Measurements from ENCODE around the gene ACOT9.

Gene ACOT9, protein sequence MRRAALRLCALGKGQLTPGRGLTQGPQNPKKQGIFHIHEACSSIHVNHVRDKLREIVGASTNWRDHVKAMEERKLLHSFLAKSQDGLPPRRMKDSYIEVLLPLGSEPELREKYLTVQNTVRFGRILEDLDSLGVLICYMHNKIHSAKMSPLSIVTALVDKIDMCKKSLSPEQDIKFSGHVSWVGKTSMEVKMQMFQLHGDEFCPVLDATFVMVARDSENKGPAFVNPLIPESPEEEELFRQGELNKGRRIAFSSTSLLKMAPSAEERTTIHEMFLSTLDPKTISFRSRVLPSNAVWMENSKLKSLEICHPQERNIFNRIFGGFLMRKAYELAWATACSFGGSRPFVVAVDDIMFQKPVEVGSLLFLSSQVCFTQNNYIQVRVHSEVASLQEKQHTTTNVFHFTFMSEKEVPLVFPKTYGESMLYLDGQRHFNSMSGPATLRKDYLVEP

GRCh38 chrX:23742697-23743622 lies at the start of gene ACOT9:
ACOT9 (minus strand) TSS chrX:23743276; CDS start chrX:23743144, 132 bp downstream.
- Histone ChIP-seq H3K27me3 (ENCODE audit: control insufficient read depth in 2 of 2, insufficient read depth in 2 of 2, low read length in 2 of 2) (no peaks in the 10 kb centered on the region), H3K9me3 (ENCODE audit: control insufficient read depth in 2 of 2, low read length in 2 of 2) (no peaks in the 10 kb centered on the region), H3K27ac (ENCODE audit: low read depth in 2 of 2, low read length in 2 of 2) (peak within 1 kb of the TSS; percentile 87 to 88), H3K4me1 (ENCODE audit: control insufficient read depth in 2 of 2, insufficient read depth in 2 of 2, low read length in 2 of 2) (peaks cover 0 to 5% of the 10 kb centered on the region in 2 donors), H3K9ac (ENCODE audit: low read depth in 1 of 2, low read length in 2 of 2) (peak within 1 kb of the TSS; percentile 65 to 81), H3K36me3 (ENCODE audit: control insufficient read depth in 2 of 2, insufficient read depth in 2 of 2, low read length in 2 of 2) (no peaks in the 10 kb centered on the region), H3K4me3 (ENCODE audit: low read length in 2 of 2) (peak within 1 kb of the TSS; percentile 67 to 76)

- H3K27ac ChIP-seq (ENCODE audit: low read depth in 2 of 2, low read length in 2 of 2) = no peak overlapping the region
- H3K9me3 ChIP-seq (ENCODE audit: control insufficient read depth in 2 of 2, low read length in 2 of 2) = no peaks in the 10 kb centered on the region
- H3K9ac ChIP-seq (ENCODE audit: low read depth in 1 of 2, low read length in 2 of 2) = no peak overlapping the region
- no peak overlapping the region for H3K4me3 ChIP-seq (ENCODE audit: low read length in 2 of 2)
- H3K36me3 ChIP-seq (ENCODE audit: control insufficient read depth in 2 of 2, insufficient read depth in 2 of 2, low read length in 2 of 2) = peaks cover 0 to 11% of the 10 kb centered on the region in 2 donors
- peaks cover 2 to 9% of the 10 kb centered on the region in 2 donors for H3K4me1 ChIP-seq (ENCODE audit: control insufficient read depth in 2 of 2, insufficient read depth in 2 of 2, low read length in 2 of 2)
- H3K27me3 ChIP-seq (ENCODE audit: control insufficient read depth in 2 of 2, insufficient read depth in 2 of 2, low read length in 2 of 2) = peaks cover 0 to 3% of the 10 kb centered on the region in 2 donors
These were observed 47.0 kb upstream of the ACOT9 start for GRCh38 chrX:23790155-23790497.

DNA sequence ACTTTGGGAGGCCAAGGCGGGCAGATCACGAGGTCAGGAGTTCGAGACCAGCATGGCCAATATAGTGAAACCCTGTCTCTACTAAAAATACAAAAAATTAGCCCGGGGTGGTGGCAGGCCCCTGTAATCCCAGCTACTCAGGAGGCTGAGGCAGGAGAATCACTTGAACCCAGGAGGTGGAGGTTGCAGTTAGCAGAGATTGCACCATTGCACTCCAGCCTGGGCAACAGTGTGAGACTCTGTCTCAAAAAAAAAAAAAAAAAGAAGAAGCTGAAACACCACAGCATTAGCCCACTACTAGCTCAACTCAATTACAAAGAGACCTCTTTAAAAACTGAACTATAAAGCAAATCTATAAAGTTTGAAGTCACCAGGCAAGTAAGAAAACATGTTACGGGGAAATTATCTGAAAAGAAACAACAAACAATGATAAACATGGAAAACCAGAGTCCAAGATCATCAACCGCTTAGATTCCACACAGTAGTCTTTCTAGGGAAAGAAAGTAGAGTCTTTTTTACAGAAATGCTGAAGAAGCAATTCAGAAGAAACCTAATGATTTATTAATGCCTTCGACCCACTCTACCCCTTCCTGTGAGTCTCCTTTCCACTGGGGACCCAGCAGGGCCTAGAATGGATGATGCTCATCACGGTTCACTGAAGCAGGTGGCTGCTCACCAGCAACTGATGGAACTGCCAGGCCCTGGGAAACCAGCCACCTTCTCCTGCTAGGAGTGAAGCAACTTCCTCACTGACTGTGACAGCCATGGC lies 46.5 kb upstream of the ACOT9 start:
- Histone ChIP-seq H3K9me3 (ENCODE audit: control insufficient read depth in 2 of 2, low read length in 2 of 2) (no peaks in the 10 kb centered on the region), H3K36me3 (ENCODE audit: control insufficient read depth in 2 of 2, insufficient read depth in 2 of 2, low read length in 2 of 2) (peaks cover 0 to 12% of the 10 kb centered on the region in 2 donors), H3K4me1 (ENCODE audit: control insufficient read depth in 2 of 2, insufficient read depth in 2 of 2, low read length in 2 of 2) (peaks cover 2 to 9% of the 10 kb centered on the region in 2 donors), H3K9ac (ENCODE audit: low read depth in 1 of 2, low read length in 2 of 2) (no peak overlapping the region), H3K27ac (ENCODE audit: low read depth in 2 of 2, low read length in 2 of 2) (no peak overlapping the region), H3K27me3 (ENCODE audit: control insufficient read depth in 2 of 2, insufficient read depth in 2 of 2, low read length in 2 of 2) (peaks cover 0 to 3% of the 10 kb centered on the region in 2 donors), H3K4me3 (ENCODE audit: low read length in 2 of 2) (no peak overlapping the region)

DNA sequence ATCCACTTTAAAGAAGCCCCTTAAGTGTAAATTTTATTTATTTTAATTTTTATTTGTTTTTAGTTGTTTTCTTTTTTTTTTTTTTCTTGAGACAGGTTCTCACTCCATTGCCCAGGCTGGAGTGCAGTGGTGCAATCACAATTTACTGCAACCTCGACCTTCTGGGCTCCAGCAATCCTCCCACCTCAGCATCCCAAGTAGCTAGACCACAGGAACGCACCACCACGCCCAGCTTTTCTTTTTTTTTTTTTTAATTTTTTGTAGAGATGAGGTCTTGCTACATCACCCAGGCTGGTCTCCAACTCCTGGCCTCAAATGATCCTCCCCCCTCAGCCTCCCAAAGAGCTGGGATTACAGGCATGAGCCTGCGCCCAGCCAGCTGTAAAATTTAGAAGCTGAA lies 45.9 kb upstream of the ACOT9 start:
- no peak overlapping the region for H3K9ac ChIP-seq (ENCODE audit: low read depth in 1 of 2, low read length in 2 of 2)
- H3K27ac ChIP-seq (ENCODE audit: low read depth in 2 of 2, low read length in 2 of 2) = no peak overlapping the region
- H3K4me1 ChIP-seq (ENCODE audit: control insufficient read depth in 2 of 2, insufficient read depth in 2 of 2, low read length in 2 of 2) = peaks cover 2 to 9% of the 10 kb centered on the region in 2 donors
- H3K4me3 ChIP-seq (ENCODE audit: low read length in 2 of 2) = no peak overlapping the region
- H3K36me3 ChIP-seq (ENCODE audit: control insufficient read depth in 2 of 2, insufficient read depth in 2 of 2, low read length in 2 of 2) = peaks cover 0 to 12% of the 10 kb centered on the region in 2 donors
- H3K9me3 ChIP-seq (ENCODE audit: control insufficient read depth in 2 of 2, low read length in 2 of 2) = no peaks in the 10 kb centered on the region
- H3K27me3 ChIP-seq (ENCODE audit: control insufficient read depth in 2 of 2, insufficient read depth in 2 of 2, low read length in 2 of 2) = peaks cover 0 to 3% of the 10 kb centered on the region in 2 donors

DNA sequence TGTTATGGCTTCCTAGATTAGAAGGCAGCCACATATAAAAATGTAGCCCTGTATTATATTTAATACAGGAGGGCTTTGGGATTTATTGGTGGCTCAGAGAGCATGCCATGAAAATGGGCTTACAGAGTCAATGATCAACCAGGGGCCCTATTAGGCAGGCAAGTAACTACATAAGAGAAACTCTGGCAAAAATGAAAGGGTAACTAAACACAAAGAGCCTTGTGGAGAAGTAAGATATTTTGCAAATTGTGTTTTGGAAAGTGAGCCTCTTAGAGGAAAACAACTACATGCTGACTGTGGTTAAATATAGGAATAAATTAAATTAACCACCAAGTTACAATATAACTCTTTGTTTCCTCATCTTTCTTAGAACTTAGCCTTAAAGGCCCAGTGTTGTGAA lies 45.4 kb upstream of the ACOT9 start:
- H3K36me3 ChIP-seq (ENCODE audit: control insufficient read depth in 2 of 2, insufficient read depth in 2 of 2, low read length in 2 of 2) = peaks cover 0 to 12% of the 10 kb centered on the region in 2 donors

GRCh38 chrX:23787745-23788118 lies 44.7 kb upstream of the ACOT9 start:
- Histone ChIP-seq H3K4me3 (ENCODE audit: low read length in 2 of 2) (no peak overlapping the region), H3K4me1 (ENCODE audit: control insufficient read depth in 2 of 2, insufficient read depth in 2 of 2, low read length in 2 of 2) (peaks cover 2 to 9% of the 10 kb centered on the region in 2 donors), H3K27ac (ENCODE audit: low read depth in 2 of 2, low read length in 2 of 2) (peak overlapping the region in 1 of 2 donors; percentile 16), H3K9ac (ENCODE audit: low read depth in 1 of 2, low read length in 2 of 2) (no peak overlapping the region), H3K9me3 (ENCODE audit: control insufficient read depth in 2 of 2, low read length in 2 of 2) (no peaks in the 10 kb centered on the region), H3K27me3 (ENCODE audit: control insufficient read depth in 2 of 2, insufficient read depth in 2 of 2, low read length in 2 of 2) (peaks cover 0 to 3% of the 10 kb centered on the region in 2 donors), H3K36me3 (ENCODE audit: control insufficient read depth in 2 of 2, insufficient read depth in 2 of 2, low read length in 2 of 2) (peaks cover 0 to 12% of the 10 kb centered on the region in 2 donors)

More for the DNA sequence above, 45.4 kb upstream of the ACOT9 start:
- peaks cover 0 to 3% of the 10 kb centered on the region in 2 donors for H3K27me3 ChIP-seq (ENCODE audit: control insufficient read depth in 2 of 2, insufficient read depth in 2 of 2, low read length in 2 of 2)
- no peak overlapping the region for H3K9ac ChIP-seq (ENCODE audit: low read depth in 1 of 2, low read length in 2 of 2)
- peaks cover 2 to 9% of the 10 kb centered on the region in 2 donors for H3K4me1 ChIP-seq (ENCODE audit: control insufficient read depth in 2 of 2, insufficient read depth in 2 of 2, low read length in 2 of 2)
- H3K27ac ChIP-seq (ENCODE audit: low read depth in 2 of 2, low read length in 2 of 2) = no peak overlapping the region
- H3K4me3 ChIP-seq (ENCODE audit: low read length in 2 of 2) = no peak overlapping the region
- no peaks in the 10 kb centered on the region for H3K9me3 ChIP-seq (ENCODE audit: control insufficient read depth in 2 of 2, low read length in 2 of 2)

DNA sequence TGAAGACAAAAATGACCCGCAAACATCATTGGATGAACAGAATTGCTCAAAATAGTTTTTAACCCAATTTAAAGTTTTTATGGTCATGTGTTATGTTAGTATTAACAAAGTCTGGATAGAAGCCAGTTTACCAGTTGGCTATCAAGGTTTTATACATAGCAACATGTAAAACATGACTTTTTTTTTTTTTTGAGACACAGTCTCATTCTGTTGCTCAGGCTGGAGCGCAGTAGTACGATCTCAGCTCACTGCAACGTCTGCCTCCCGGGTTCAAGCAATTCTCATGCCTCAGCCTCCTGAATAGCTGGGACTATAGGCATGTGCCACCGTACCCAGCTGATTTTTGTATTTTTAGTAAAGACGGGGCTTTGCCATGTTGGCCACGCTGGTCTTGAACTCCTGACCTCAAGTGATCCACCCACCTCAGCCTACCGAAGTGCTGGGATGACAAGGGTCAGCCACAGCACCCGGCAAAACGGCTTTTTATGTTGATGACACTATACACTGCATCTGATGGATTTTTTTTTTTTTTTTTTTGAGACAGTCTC lies 43.3 kb upstream of the ACOT9 start:
- Histone ChIP-seq H3K9ac (ENCODE audit: low read depth in 1 of 2, low read length in 2 of 2) (peak overlapping the region in 1 of 2 donors; percentile 14), H3K27me3 (ENCODE audit: control insufficient read depth in 2 of 2, insufficient read depth in 2 of 2, low read length in 2 of 2) (peaks cover 0 to 3% of the 10 kb centered on the region in 2 donors), H3K27ac (ENCODE audit: low read depth in 2 of 2, low read length in 2 of 2) (peak overlapping the region in 1 of 2 donors; percentile 43), H3K36me3 (ENCODE audit: control insufficient read depth in 2 of 2, insufficient read depth in 2 of 2, low read length in 2 of 2) (peaks cover 0 to 12% of the 10 kb centered on the region in 2 donors), H3K9me3 (ENCODE audit: control insufficient read depth in 2 of 2, low read length in 2 of 2) (no peaks in the 10 kb centered on the region), H3K4me1 (ENCODE audit: control insufficient read depth in 2 of 2, insufficient read depth in 2 of 2, low read length in 2 of 2) (peaks cover 2 to 9% of the 10 kb centered on the region in 2 donors), H3K4me3 (ENCODE audit: low read length in 2 of 2) (peak overlapping the region in 1 of 2 donors; percentile 89)

DNA sequence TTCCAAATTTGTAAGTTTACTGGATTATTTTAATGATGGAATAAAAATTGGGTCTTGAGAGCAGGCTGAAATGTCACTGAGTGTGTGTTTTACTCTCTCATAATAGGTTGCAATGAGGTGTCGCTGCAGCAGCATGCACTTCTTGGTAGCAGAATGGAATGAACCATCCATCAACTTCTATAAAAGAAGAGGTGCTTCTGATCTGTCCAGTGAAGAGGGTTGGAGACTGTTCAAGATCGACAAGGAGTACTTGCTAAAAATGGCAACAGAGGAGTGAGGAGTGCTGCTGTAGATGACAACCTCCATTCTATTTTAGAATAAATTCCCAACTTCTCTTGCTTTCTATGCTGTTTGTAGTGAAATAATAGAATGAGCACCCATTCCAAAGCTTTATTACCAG lies 42.5 kb upstream of the ACOT9 start:
- peak overlapping the region in 1 of 2 donors; percentile 89 for H3K4me3 ChIP-seq (ENCODE audit: low read length in 2 of 2)
- H3K27me3 ChIP-seq (ENCODE audit: control insufficient read depth in 2 of 2, insufficient read depth in 2 of 2, low read length in 2 of 2) = peaks cover 0 to 3% of the 10 kb centered on the region in 2 donors
- peaks cover 2 to 9% of the 10 kb centered on the region in 2 donors for H3K4me1 ChIP-seq (ENCODE audit: control insufficient read depth in 2 of 2, insufficient read depth in 2 of 2, low read length in 2 of 2)
- H3K36me3 ChIP-seq (ENCODE audit: control insufficient read depth in 2 of 2, insufficient read depth in 2 of 2, low read length in 2 of 2) = peaks cover 0 to 12% of the 10 kb centered on the region in 2 donors
- no peaks in the 10 kb centered on the region for H3K9me3 ChIP-seq (ENCODE audit: control insufficient read depth in 2 of 2, low read length in 2 of 2)
- H3K27ac ChIP-seq (ENCODE audit: low read depth in 2 of 2, low read length in 2 of 2) = peak overlapping the region; percentile 43 to 89
- peak overlapping the region in 1 of 2 donors; percentile 93 for H3K9ac ChIP-seq (ENCODE audit: low read depth in 1 of 2, low read length in 2 of 2)
